Suprapubic skin (tissue), 4 donors: Measurements from ENCODE around the gene LTV1. TPM values are rescaled to one million over a fixed set of nuclear protein-coding genes. Genes with fewer than 3 reads are reported as not detected.

Source experiments
- DNase-seq, 2 donors: peaks; one replicate each; pipeline ENCODE4 v3.0.0-alpha.2; 2019; ENCODE audit warnings: low spot score in 2 of 2
- H3K27ac ChIP-seq: fragments of 200-600 bp; sonication (generic); one replicate; pipeline ENCODE4 v1.5.1; 2019
- H3K27me3 ChIP-seq: fragments of 200-600 bp; sonication (generic); one replicate; pipeline ENCODE4 v1.5.1; 2019
- H3K36me3 ChIP-seq: fragments of 200-600 bp; sonication (generic); one replicate; pipeline ENCODE4 v1.5.1; 2019
- H3K4me1 ChIP-seq: fragments of 200-600 bp; sonication (generic); one replicate; pipeline ENCODE4 v1.5.1; 2019
- H3K4me3 ChIP-seq: fragments of 200-600 bp; sonication (generic); one replicate; pipeline ENCODE4 v1.5.1; 2019; ENCODE audit warnings: mild to moderate bottlenecking
- H3K9me3 ChIP-seq: fragments of 200-600 bp; sonication (generic); one replicate; pipeline ENCODE4 v1.5.1; 2019
- EP300 ChIP-seq: sonication (generic); formaldehyde crosslinking; IDR thresholded peaks from one replicate; pipeline ENCODE4 v1.6.1; 2017; ENCODE audit warnings: antibody characterized with exemption
- POLR2A ChIP-seq, 2 donors: fragments of 450-650 bp; IDR thresholded peaks; one replicate each; pipeline ENCODE4 v1.6.1; 2017; ENCODE audit warnings: antibody characterized with exemption in 2 of 2, mild to moderate bottlenecking in 2 of 2, moderate library complexity in 2 of 2
- POLR2AphosphoS5 ChIP-seq, 3 donors: sonication (generic); formaldehyde crosslinking; IDR thresholded peaks; one replicate each; pipeline ENCODE4 v1.6.1; 2017; ENCODE audit warnings: antibody characterized with exemption in 3 of 3
- WGBS: methylation state at CpG from one replicate; pipeline ENCODE4 v1.1.5; 2018; 5-methylcytosine and 5-hydroxymethylcytosine counted together
- total RNA-seq, 4 donors: library from RNA; depleted of rRNA; stranded (reverse); fragments of >200 nt; gene quantifications; one replicate each; pipeline ENCODE4 v1.1.0, GENCODE V29; 2016
- TF ChIP-seq, protein P1 (sequence below), 2 donors: fragments of 200-600 bp in 1 of 2; fragments of 450-650 bp in 1 of 2; sonication (generic) in 1 of 2; IDR thresholded peaks; one replicate each; pipeline ENCODE4 v1.5.1; 2016 to 2019; ENCODE audit warnings: antibody characterized with exemption in 2 of 2, mild to moderate bottlenecking in 1 of 2, moderate library complexity in 1 of 2

The LTV1 gene
- total RNA-seq, 4 donors from 2014 or later: 18.1 to 23.9 (median 20.3) TPM

DNA sequence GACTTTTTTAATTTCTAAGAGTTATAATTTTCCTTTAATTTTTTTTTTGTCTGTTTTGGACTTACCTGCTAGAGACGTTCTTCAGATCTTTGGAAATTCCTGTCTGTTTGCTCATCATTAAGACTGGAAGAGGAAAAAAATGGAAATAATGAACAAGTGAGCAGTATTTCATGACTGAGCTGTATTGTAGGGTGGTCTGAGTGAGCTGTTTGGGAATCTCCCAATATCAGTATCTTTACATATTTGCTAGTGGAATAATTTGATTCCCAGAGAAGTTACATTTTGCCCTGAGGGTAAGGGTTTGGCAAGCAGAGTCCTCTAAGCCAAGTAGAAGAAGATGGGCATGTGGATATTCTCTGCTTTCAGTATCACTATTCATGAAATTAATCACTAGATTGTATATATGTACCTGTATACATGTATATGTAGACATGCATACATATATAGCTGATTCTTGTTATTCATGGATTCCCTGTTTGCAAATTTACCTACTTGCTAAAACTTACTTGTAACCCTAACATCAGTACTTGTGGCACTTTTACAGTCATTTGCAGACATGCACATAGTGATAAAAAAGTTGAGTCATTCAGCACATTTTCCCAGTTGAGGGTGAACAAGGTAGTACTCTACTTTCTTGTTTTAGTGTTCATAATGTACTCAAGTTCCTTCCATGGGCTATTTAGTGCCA is 34.6 kb downstream of the LTV1 start:
- H3K4me3 ChIP-seq: no peak overlapping the region
- H3K27ac ChIP-seq: no peak overlapping the region
- 62% methylated on average over 1 of the region's 1 CpG for WGBS
- no peaks in the 10 kb centered on the region for H3K27me3 ChIP-seq
- no peaks in the 10 kb centered on the region for H3K9me3 ChIP-seq
- no peaks in the 10 kb centered on the region for H3K36me3 ChIP-seq
- TF ChIP-seq POLR2AphosphoS5 (IDR thresholded peaks at IDR 0.05) (no peak), POLR2A (IDR thresholded peaks at IDR 0.05) (no peak), EP300 (no peak)
- TF ChIP-seq, protein P1, sequence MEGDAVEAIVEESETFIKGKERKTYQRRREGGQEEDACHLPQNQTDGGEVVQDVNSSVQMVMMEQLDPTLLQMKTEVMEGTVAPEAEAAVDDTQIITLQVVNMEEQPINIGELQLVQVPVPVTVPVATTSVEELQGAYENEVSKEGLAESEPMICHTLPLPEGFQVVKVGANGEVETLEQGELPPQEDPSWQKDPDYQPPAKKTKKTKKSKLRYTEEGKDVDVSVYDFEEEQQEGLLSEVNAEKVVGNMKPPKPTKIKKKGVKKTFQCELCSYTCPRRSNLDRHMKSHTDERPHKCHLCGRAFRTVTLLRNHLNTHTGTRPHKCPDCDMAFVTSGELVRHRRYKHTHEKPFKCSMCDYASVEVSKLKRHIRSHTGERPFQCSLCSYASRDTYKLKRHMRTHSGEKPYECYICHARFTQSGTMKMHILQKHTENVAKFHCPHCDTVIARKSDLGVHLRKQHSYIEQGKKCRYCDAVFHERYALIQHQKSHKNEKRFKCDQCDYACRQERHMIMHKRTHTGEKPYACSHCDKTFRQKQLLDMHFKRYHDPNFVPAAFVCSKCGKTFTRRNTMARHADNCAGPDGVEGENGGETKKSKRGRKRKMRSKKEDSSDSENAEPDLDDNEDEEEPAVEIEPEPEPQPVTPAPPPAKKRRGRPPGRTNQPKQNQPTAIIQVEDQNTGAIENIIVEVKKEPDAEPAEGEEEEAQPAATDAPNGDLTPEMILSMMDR (IDR thresholded peaks at IDR 0.05): no peak
- H3K4me1 ChIP-seq: no peaks in the 10 kb centered on the region
- no peak for DNase-seq

DNA sequence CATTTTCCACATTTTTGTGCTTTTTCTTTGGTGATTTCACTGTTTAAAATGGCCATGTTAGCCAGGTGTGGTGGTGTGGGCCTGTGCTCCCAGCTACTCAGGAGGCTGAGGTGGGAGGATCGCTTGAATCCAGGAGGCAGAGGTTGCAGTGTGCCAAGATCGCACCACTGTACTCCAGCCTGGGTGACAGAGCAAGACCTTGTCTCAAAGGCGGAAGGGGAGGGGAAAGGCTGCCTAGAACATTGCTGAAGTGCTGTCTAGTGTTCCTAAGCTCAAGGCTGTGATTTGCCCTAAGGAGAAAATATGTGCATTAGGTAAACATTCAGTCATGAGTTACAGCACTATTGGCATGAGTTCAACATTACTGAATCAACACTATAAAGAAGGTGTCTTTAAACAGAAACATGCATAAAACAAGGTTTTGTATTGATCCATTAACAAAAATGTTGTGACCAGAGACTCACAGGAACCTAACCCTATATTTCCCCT is 35.2 kb downstream of the LTV1 start:
- no peak for DNase-seq
- H3K27me3 ChIP-seq: no peaks in the 10 kb centered on the region
- H3K9me3 ChIP-seq: no peaks in the 10 kb centered on the region
- H3K4me3 ChIP-seq: no peak overlapping the region
- WGBS: 97% methylated on average over 3 of the region's 3 CpGs
- no peak overlapping the region for H3K27ac ChIP-seq
- no peaks in the 10 kb centered on the region for H3K36me3 ChIP-seq
- TF ChIP-seq POLR2AphosphoS5 (IDR thresholded peaks at IDR 0.05) (no peak), EP300 (no peak), POLR2A (IDR thresholded peaks at IDR 0.05) (no peak)
- TF ChIP-seq, protein P1 (IDR thresholded peaks at IDR 0.05): no peak
- no peaks in the 10 kb centered on the region for H3K4me1 ChIP-seq

DNA sequence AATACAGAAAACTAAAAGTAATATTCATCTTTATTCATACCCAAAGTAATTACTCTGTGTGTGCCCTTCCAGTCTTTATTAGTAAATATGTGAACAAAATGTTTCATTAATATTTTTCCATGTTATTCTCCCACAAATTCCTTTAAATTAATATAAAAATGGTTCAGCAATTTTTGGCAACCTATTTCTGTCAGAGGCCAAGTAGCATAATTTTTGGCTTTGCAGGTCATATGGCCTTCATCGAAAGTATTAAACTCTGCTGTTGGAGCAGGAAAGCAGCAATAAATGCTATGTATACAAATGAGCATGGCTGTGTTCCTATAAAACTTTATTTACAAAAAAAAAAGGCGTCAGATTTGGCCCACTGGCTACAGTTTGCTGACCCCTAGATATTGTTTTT is 37.3 kb downstream of the LTV1 start:
- 85% methylated on average over 2 of the region's 2 CpGs for WGBS
- no peak for TF ChIP-seq POLR2A (IDR thresholded peaks at IDR 0.05)
- TF ChIP-seq EP300: no peak
- TF ChIP-seq POLR2AphosphoS5 (IDR thresholded peaks at IDR 0.05): no peak
- TF ChIP-seq, protein P1 (IDR thresholded peaks at IDR 0.05): no peak

DNA sequence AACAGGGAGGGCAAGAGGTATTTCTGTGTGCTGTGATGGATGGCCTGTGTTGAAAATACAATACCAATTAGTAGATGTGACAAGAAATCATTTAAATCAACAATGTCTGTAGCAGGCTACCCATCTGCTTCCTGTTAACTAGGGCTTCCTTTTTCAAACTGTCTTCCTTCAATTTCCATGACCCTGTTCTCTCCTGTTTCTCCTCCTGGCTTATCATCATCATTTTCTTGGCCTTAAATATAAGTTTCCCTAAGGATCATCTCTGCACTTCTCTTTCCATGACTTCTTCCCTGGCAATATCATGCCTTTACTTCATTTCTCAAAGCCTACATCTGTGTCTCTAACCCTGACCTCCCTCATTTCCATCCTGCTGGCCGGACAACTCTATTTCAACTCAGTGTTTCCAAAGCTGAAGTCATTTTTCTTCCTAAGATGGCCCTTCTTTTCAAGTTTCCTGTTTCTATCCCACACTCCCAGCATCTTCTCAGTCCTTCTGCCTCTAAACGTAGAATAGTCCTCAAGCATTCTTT is 39.3 kb downstream of the LTV1 start:
- Histone ChIP-seq H3K27me3 (no peaks in the 10 kb centered on the region), H3K27ac (no peak overlapping the region), H3K4me3 (no peak overlapping the region), H3K4me1 (no peaks in the 10 kb centered on the region), H3K36me3 (peaks cover 3% of the 10 kb centered on the region), H3K9me3 (no peaks in the 10 kb centered on the region)
- TF ChIP-seq POLR2A (IDR thresholded peaks at IDR 0.05): no peak
- no peak for TF ChIP-seq POLR2AphosphoS5 (IDR thresholded peaks at IDR 0.05)
- TF ChIP-seq, protein P1 (IDR thresholded peaks at IDR 0.05): no peak
- no peak for TF ChIP-seq EP300
- WGBS: 65% methylated on average over 2 of the region's 2 CpGs
- no peak for DNase-seq

More for the DNA sequence above, 37.3 kb downstream of the LTV1 start:
- no peak overlapping the region for H3K4me3 ChIP-seq
- H3K4me1 ChIP-seq: no peaks in the 10 kb centered on the region
- no peaks in the 10 kb centered on the region for H3K36me3 ChIP-seq
- H3K27ac ChIP-seq: no peak overlapping the region
- H3K27me3 ChIP-seq: no peaks in the 10 kb centered on the region
- no peak for DNase-seq
- H3K9me3 ChIP-seq: no peaks in the 10 kb centered on the region

- Histone ChIP-seq H3K27ac (no peak overlapping the region), H3K27me3 (no peaks in the 10 kb centered on the region), H3K4me3 (no peak overlapping the region), H3K36me3 (peaks cover 3% of the 10 kb centered on the region), H3K9me3 (no peaks in the 10 kb centered on the region), H3K4me1 (no peaks in the 10 kb centered on the region)
- WGBS: 70% methylated on average over 7 of the region's 7 CpGs
- TF ChIP-seq POLR2A (IDR thresholded peaks at IDR 0.05) (no peak), EP300 (no peak), POLR2AphosphoS5 (IDR thresholded peaks at IDR 0.05) (no peak)
- TF ChIP-seq, protein P1 (IDR thresholded peaks at IDR 0.05): no peak
- DNase-seq: no peak
These were observed 41.2 kb downstream of the LTV1 start for GRCh38 chr6:143884216-143884900.
